Activated naive CD4-positive, alpha-beta T cell treated with anti-CD3 and anti-CD28 coated beads, Interleukin-2, amount 10 ng/mL, durations not matched to agents 5 hours and 36 hours (primary cell): ENCODE data around the gene KAT5. TPM values are rescaled to one million over a fixed set of nuclear protein-coding genes. Genes with fewer than 3 reads are reported as not detected.

Experiments
- total RNA-seq, 2 experiments: library from RNA; stranded (reverse); gene quantifications; one replicate each; pipeline ENCODE4 v1.2.3, GENCODE V29; 2021

KAT5 gene
- 10 to 100 TPM; 68.4 to 71.1 TPM for total RNA-seq

DNA sequence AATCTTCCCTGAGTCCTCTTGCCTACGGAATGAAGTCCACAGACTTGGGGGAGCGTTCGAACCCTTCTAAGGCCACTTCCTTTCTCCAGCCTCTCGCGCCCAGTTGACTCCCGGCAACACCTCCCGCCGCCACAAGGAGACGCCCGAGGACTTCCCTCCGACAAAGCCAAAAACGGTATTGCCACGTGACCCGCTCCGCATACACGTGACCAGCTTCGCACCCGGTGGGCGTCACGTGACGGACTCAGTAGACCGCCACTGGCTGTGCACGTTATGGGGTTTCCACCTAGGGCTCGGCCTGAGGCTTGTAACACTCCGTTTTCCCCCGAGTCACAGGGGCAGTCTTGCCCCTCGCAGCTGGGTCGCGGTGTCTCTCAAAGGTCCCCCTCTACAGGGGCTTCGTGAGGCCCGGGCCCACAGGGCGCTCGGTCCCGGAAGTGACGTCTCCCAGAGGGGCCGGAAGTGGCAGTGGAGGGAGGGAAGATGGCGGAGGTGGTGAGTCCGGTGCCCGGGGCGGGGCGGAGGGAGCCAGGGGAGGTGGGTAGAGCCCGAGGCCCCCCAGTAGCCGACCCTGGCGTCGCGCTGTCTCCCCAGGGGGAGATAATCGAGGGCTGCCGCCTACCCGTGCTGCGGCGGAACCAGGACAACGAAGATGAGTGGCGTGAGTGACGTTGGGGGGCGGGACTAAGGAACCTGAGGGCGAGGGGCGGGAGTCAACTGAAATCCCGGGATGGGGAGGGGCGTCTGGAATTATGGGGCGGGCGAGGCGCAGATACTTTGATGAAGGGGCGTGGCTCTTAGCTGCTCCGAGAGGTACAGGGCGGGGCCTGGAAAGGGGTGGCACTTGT lies at the start of gene KAT5:
TSS of gene KAT5 (plus strand) at position 468 of the 848 bp plus-strand sequence. CDS start at position 484, 16 bp downstream.

DNA sequence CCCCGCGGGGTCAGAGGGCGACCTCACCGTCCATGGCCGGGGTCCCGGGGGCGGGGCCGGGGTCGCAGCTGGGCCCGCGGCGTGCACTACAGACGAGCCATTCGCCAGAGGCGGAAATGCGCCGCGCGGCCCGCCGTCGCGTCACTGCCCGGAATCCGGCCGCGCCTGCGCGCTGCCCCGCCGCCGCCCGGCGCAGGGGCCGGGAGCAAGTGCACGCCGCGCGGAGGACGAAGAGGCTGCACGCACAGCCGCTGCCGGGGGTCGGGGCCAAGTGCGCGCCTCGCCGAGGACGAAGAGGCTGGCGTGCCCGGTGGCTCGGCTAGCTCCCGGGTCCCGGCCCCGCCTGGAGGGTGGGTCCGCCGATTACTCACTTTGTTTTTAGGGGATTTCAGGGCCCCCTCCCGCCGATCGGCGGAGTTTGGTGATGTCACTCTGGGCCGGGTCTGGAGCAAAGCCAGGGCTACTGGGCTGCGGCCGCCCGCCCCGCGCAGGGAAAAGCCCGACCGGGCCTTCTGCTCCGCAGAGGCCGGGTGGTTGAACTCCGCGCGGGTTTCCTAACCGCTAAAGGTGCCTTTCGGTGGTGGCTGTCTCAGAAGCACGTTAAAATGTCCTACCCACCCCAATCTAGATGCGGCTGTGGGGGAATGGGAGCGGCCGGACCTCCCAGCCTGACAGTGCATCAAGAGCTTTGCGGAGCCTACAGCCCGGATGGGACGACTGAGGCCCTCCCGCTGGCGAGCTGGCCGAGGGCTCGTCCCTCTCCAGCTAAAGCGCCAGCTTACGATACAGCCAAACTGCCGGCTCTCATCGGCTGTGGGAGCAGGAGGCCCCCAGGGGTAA lies 49.0 kb upstream of the KAT5 start, which contains the start of gene RELA:
TSS of gene RELA (minus strand) at position 118 of the 840 bp plus-strand sequence. CDS start at position 34, 84 bp downstream.

DNA sequence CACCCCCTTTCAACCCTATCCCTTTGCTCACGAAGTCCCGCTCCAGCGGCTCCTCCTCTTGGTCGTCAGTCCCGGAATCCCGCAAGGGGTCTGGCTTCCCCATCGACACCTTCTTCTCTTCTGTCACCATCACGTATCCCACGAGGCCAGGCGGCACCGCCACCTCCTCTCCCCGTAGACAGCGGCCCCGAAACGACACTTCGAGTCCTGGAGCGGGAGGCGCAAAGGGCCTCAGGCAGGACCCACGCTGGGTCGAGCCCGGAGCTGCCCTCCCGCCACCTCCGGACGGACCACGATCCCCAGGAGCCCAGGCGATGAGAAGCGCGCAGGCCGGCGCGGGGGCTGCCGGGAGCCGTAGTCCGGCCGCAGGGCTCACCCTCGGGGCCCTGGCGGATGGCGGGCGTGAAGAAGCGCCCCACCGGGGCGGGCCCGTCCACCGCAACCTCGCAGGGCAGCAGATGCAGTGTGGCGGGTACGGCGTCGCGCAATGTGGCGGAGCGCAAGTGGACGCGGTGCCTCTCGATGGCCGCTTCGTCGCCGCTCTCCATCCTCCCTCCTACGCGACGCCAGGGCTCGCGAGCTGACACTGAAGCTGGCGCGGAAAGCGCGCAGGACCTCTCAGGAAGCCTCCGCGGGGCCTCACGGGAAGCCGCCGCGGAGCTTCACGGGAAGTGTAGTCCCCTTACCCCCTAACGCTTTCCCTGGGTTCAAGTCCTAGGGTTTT lies 8.3 kb downstream of the KAT5 start, which contains the start of gene RNASEH2C:
TSS of gene RNASEH2C (minus strand) at position 588 of the 724 bp plus-strand sequence. CDS start at position 548, 40 bp downstream.

Other genes with a start within 250 kb of the KAT5 start
- 1,000 to 10,000 TPM; 6,276 to 7,533 TPM for gene MALAT1, start 213.2 kb upstream of the KAT5 start, total RNA-seq
- 10 to 100 TPM; 56.9 to 59.3 TPM for gene SCYL1, start 187.2 kb upstream of the KAT5 start, total RNA-seq
- gene LTBP3, start 153.9 kb upstream of the KAT5 start, total RNA-seq: 10 to 100 TPM; 84.0 to 91.3 TPM
- 10 to 100 TPM; 28.0 to 29.7 TPM for gene ZNRD2, start 141.8 kb upstream of the KAT5 start, total RNA-seq
- 10 to 100 TPM; 33.8 to 38.7 TPM for gene FAM89B, start 139.7 kb upstream of the KAT5 start, total RNA-seq
- gene EHBP1L1, start 136.2 kb upstream of the KAT5 start, total RNA-seq: 10 to 100 TPM; 81.9 to 82.0 TPM
- 1 to 10 TPM; 1.0 to 1.1 TPM for gene KCNK7, start 116.5 kb upstream of the KAT5 start, total RNA-seq
- 10 to 100 TPM; 57.3 to 58.1 TPM for gene MAP3K11, start 98.0 kb upstream of the KAT5 start, total RNA-seq
- 10 to 100 TPM; 41.9 to 42.4 TPM for gene PCNX3, start 96.5 kb upstream of the KAT5 start, total RNA-seq
- gene SIPA1, start 74.2 kb upstream of the KAT5 start, total RNA-seq: 100 to 1,000 TPM; 243 to 252 TPM
- 10 to 100 TPM; 82.7 to 90.8 TPM for gene RELA, start 49.3 kb upstream of the KAT5 start, total RNA-seq
- 10 to 100 TPM; 75.3 to 79.9 TPM for gene RNASEH2C, start 8.5 kb downstream of the KAT5 start, total RNA-seq
- gene AP5B1, start 68.7 kb downstream of the KAT5 start, total RNA-seq: 10 to 100 TPM; 27.3 to 28.2 TPM
- gene OVOL1, start 74.8 kb downstream of the KAT5 start, total RNA-seq: under 1 TPM; 0.48 to 0.55 TPM
- gene SNX32, start 121.7 kb downstream of the KAT5 start, total RNA-seq: 1 to 10 TPM; 1.5 to 2.2 TPM
- 1,000 to 10,000 TPM; 1,544 to 1,547 TPM for gene CFL1, start 145.9 kb downstream of the KAT5 start, total RNA-seq
- 10 to 100 TPM; 78.8 to 92.6 TPM for gene MUS81, start 148.2 kb downstream of the KAT5 start, total RNA-seq
- gene EFEMP2, start 160.5 kb downstream of the KAT5 start, total RNA-seq: 10 to 100 TPM; 10.5 to 12.1 TPM
- 10 to 100 TPM; 47.0 to 47.2 TPM for gene CTSW, start 167.6 kb downstream of the KAT5 start, total RNA-seq
- gene FIBP, start 176.2 kb downstream of the KAT5 start, total RNA-seq: 10 to 100 TPM; 63.8 to 64.3 TPM
- gene CCDC85B, start 178.4 kb downstream of the KAT5 start, total RNA-seq: 10 to 100 TPM; 44.8 to 46.0 TPM
- 1 to 10 TPM; 1.8 to 2.0 TPM for gene FOSL1, start 188.1 kb downstream of the KAT5 start, total RNA-seq
- 10 to 100 TPM; 34.5 to 34.6 TPM for gene C11orf68, start 206.8 kb downstream of the KAT5 start, total RNA-seq
- 100 to 1,000 TPM; 165 to 171 TPM for gene DRAP1, start 207.2 kb downstream of the KAT5 start, total RNA-seq
- not detected for gene TSGA10IP, start 233.2 kb downstream of the KAT5 start, total RNA-seq
- gene SART1, start 249.5 kb downstream of the KAT5 start, total RNA-seq: 10 to 100 TPM; 68.4 to 73.2 TPM